IMR-90 (cell line): ENCODE data around the gene MAPK1. TPM values are rescaled to one million over a fixed set of nuclear protein-coding genes. Genes with fewer than 3 reads are reported as not detected.
"Not testable (repeated sequence)": the region's sequence is repeated elsewhere in the genome, so short reads cannot be mapped to it uniquely, and the experiment has no call there.

Experiments
- ATAC-seq: fragments of 200-7000 bp; cut with Tn5 transposase; 2 replicates; pipeline ENCODE4 v1.9.1; 2020; ENCODE audit warnings: low read depth, mild to moderate bottlenecking, moderate library complexity
- BruUV-seq: library from RNA; stranded (reverse); fragments of 400-500 nt; replicated peaks from 2 replicates; lab custom pipeline; 2021; lab: Mats Ljungman, UMichigan
- CTCF ChIA-PET: fragments of 300-600 bp; formaldehyde crosslinking; extraction: SDS; loops from one replicate; lab custom pipeline; 2021; ENCODE audit warnings: antibody characterized with exemption; lab: Yijun Ruan, JAX
- POLR2A ChIA-PET: fragments of 300-600 bp; sonication (Branson Sonifier 250); formaldehyde crosslinking; loops from one replicate; lab custom pipeline; 2022; ENCODE audit warnings: antibody characterized with exemption; ENCODE audit not compliant: unreplicated experiment; lab: Charles Lee
- DNase-seq: peaks from one replicate; pipeline ENCODE4 v3.0.0; 2013
- H2AFZ ChIP-seq: replicated peaks from 2 replicates; pipeline ENCODE3; 2013; ENCODE audit warnings: low read length, mild to moderate bottlenecking; ENCODE audit not compliant: poor library complexity
- H2AK5ac ChIP-seq: 2 replicates; pipeline ENCODE4 v1.6.1; 2013; ENCODE audit warnings: low read depth, low read length, inconsistent platforms
- H2AK9ac ChIP-seq: replicated peaks from 2 replicates; pipeline ENCODE3; 2013; ENCODE audit warnings: mild to moderate bottlenecking, low read depth, low read length, moderate library complexity; ENCODE audit not compliant: poor library complexity
- H2BK120ac ChIP-seq: 2 replicates; pipeline ENCODE4 v1.6.1; 2013; ENCODE audit warnings: low read depth, low read length, inconsistent platforms
- H2BK15ac ChIP-seq: 3 replicates; pipeline ENCODE4 v1.6.1; 2013; ENCODE audit warnings: low read depth, low read length, inconsistent platforms
- H2BK20ac ChIP-seq: 2 replicates; pipeline ENCODE4 v1.6.1; 2013; ENCODE audit warnings: low read depth, mild to moderate bottlenecking, inconsistent platforms, low read length, moderate library complexity
- H2BK5ac ChIP-seq: 2 replicates; pipeline ENCODE4 v1.6.1; 2013; ENCODE audit warnings: mild to moderate bottlenecking, low read depth, low read length, inconsistent platforms; ENCODE audit not compliant: poor library complexity, severe bottlenecking
- H3K14ac ChIP-seq: replicated peaks from 2 replicates; pipeline ENCODE4 v1.6.1; 2013; ENCODE audit warnings: low read depth, low read length, inconsistent platforms
- H3K18ac ChIP-seq: 2 replicates; pipeline ENCODE4 v1.6.1; 2013; ENCODE audit warnings: low read depth, low read length, control low read depth
- H3K23ac ChIP-seq: 2 replicates; pipeline ENCODE4 v1.6.1; 2013; ENCODE audit warnings: low read depth, low read length, inconsistent platforms
- H3K27ac ChIP-seq: 2 replicates; pipeline ENCODE4 v1.5.1; 2013; ENCODE audit warnings: mild to moderate bottlenecking, control low read depth, low read length; ENCODE audit not compliant: insufficient read depth
- H3K27me3 ChIP-seq: 2 replicates; pipeline ENCODE4 v1.6.1; 2013; ENCODE audit warnings: low read length; ENCODE audit not compliant: control insufficient read depth, insufficient read depth
- H3K36me3 ChIP-seq: 2 replicates; pipeline ENCODE4 v1.6.1; 2013; ENCODE audit warnings: low read length, mixed read lengths; ENCODE audit not compliant: control insufficient read depth, insufficient read depth
- H3K4ac ChIP-seq: 2 replicates; pipeline ENCODE4 v1.6.1; 2013; ENCODE audit warnings: low read depth, low read length, inconsistent platforms
- H3K4me1 ChIP-seq: 2 replicates; pipeline ENCODE4 v1.6.1; 2013; ENCODE audit warnings: low read length, mixed read lengths; ENCODE audit not compliant: control insufficient read depth, insufficient read depth
- H3K4me2 ChIP-seq: 2 replicates; pipeline ENCODE4 v1.6.1; 2013; ENCODE audit warnings: low read depth, mild to moderate bottlenecking, control low read depth, low read length, moderate library complexity
- H3K4me3 ChIP-seq: 2 replicates; pipeline ENCODE4 v1.5.1; 2013; ENCODE audit warnings: low read depth, mild to moderate bottlenecking, control low read depth, low read length, moderate library complexity; ENCODE audit not compliant: insufficient read depth
- H3K56ac ChIP-seq: 2 replicates; pipeline ENCODE4 v1.6.1; 2013; ENCODE audit warnings: low read length, inconsistent platforms; ENCODE audit not compliant: insufficient read depth; ENCODE audit errors: extremely low read depth
- H3K79me1 ChIP-seq, 2 experiments: 2 replicates each; pipeline ENCODE4 v1.6.1; 2013; ENCODE audit warnings: low read length in 2 of 2, inconsistent platforms in 1 of 2, low read depth in 1 of 2
- H3K9ac ChIP-seq: 2 replicates; pipeline ENCODE4 v1.6.1; 2013; ENCODE audit warnings: low read depth, low read length, control low read depth
- H3K9me1 ChIP-seq: 2 replicates; pipeline ENCODE4 v1.6.1; 2013; ENCODE audit warnings: low read length, inconsistent platforms; ENCODE audit not compliant: insufficient read depth
- H3K9me3 ChIP-seq: 2 replicates; pipeline ENCODE4 v1.6.1; 2013; ENCODE audit warnings: low read length; ENCODE audit not compliant: control insufficient read depth, insufficient read depth
- H4K20me1 ChIP-seq: 2 replicates; pipeline ENCODE4 v1.6.1; 2013; ENCODE audit warnings: low read length, inconsistent platforms; ENCODE audit not compliant: insufficient read depth
- H4K5ac ChIP-seq: 2 replicates; pipeline ENCODE4 v1.6.1; 2013; ENCODE audit warnings: mild to moderate bottlenecking, low read depth, low read length, control low read depth
- H4K8ac ChIP-seq, 2 experiments: 2 replicates each; pipeline ENCODE4 v1.6.1; 2013; ENCODE audit warnings: low read depth in 2 of 2, low read length in 2 of 2, control low read depth in 1 of 2, inconsistent platforms in 1 of 2
- H4K91ac ChIP-seq: 2 replicates; pipeline ENCODE4 v1.6.1; 2013; ENCODE audit warnings: low read depth, low read length, inconsistent platforms; ENCODE audit not compliant: insufficient read depth
- WGBS, 2 experiments: methylation state at CpG; one replicate each; pipeline versions ENCODE4 v1.1.5 to v1.1.7; 2013; ENCODE audit warnings: missing lambda C conversion rate in 2 of 2; ENCODE audit not compliant: insufficient read length in 1 of 2; ENCODE audit errors: extremely low coverage in 2 of 2; 5-methylcytosine and 5-hydroxymethylcytosine counted together
- dilution Hi-C: fragments of 300-500 bp; cut with HindIII; formaldehyde crosslinking; loops from one replicate; pipeline ENCODE4 v1.14.3; 2018; ENCODE audit warnings: low sequenced_read_pairs; ENCODE audit not compliant: unreplicated experiment
- in situ Hi-C: fragments of 300-500 bp; cut with MboI; formaldehyde crosslinking; loops from 3 replicates; pipeline ENCODE4 v1.14.3; 2019; ENCODE audit warnings: low sequenced_read_pairs, inconsistent platforms, mixed read lengths
- intact Hi-C: fragments of 100-400 bp; cut with micrococcal nuclease; formaldehyde crosslinking; loops from 2 replicates; pipeline ENCODE4 v1.10.0; 2022
- polyA plus RNA-seq, 3 experiments: library from polyadenylated mRNA; depleted of rRNA; stranded (reverse); fragments of >200 nt; gene quantifications; 2 replicates each; pipeline ENCODE4 v1.2.3, GENCODE V29; 2012; ENCODE audit warnings: low replicate concordance in 1 of 3
- total RNA-seq: library from RNA; depleted of rRNA; stranded (reverse); fragments of >200 nt; gene quantifications from 2 replicates; pipeline ENCODE4 v1.2.3, GENCODE V29; 2012

MAPK1 gene
- total and polyA plus RNA-seq, 2 of the 4 experiments (the other 2 are of a cell fraction): 41.0 to 51.3 TPM

- H3K27me3 ChIP-seq, H3K27ac ChIP-seq, H4K8ac ChIP-seq, H2AK5ac ChIP-seq, dilution Hi-C loops, CTCF ChIA-PET, ATAC-seq, H3K18ac ChIP-seq, H2BK20ac ChIP-seq, H4K20me1 ChIP-seq, H3K4me3 ChIP-seq, H3K56ac ChIP-seq, H4K5ac ChIP-seq, H3K9ac ChIP-seq, H3K4ac ChIP-seq, H2AFZ ChIP-seq, BruUV-seq, H3K4me2 ChIP-seq, intact Hi-C loops, H2AK9ac ChIP-seq, H2BK120ac ChIP-seq, H3K9me3 ChIP-seq, in situ Hi-C loops, H3K23ac ChIP-seq, H3K4me1 ChIP-seq, H2BK15ac ChIP-seq, H3K14ac ChIP-seq, POLR2A ChIA-PET, H2BK5ac ChIP-seq, DNase-seq, H4K91ac ChIP-seq: not testable (repeated sequence)
- peaks cover 36 to 67% of the 10 kb centered on the region in 2 experiments for H3K79me1 ChIP-seq
- WGBS, 2 experiments: 100% methylated on average over 3 of the region's 7 CpGs; no CpG with 5 or more reads in 1 of the 2 experiments
- H3K36me3 ChIP-seq: peaks cover 46% of the 10 kb centered on the region
- peaks cover 14% of the 10 kb centered on the region for H3K9me1 ChIP-seq
These were observed 66.2 kb downstream of the MAPK1 start for GRCh38 chr22:21801304-21801644.
